RWPE2 (cell line): ENCODE data around the gene SYT7.
A peak's percentile ranks its signal among the peaks of the same experiment; 100 is the strongest.

Source experiments
- ATAC-seq: fragments of 200-7000 bp; cut with Tn5 transposase; 3 replicates; pipeline ENCODE4 v1.9.1; 2021; ENCODE audit warnings: low read depth
- DNase-seq: peaks from one replicate; pipeline ENCODE4 v3.0.0-alpha.2; 2020; ENCODE audit warnings: low spot score
- H3K27ac ChIP-seq: fragments of 450-650 bp; 2 replicates; pipeline ENCODE4 v1.5.1; 2017; ENCODE audit warnings: mild to moderate bottlenecking; ENCODE audit not compliant: poor library complexity, severe bottlenecking
- H3K27me3 ChIP-seq: fragments of 250-450 bp; sonication (Bioruptor Pico); 2 replicates; pipeline ENCODE4 v1.5.1; 2021; ENCODE audit warnings: mild to moderate bottlenecking, moderate library complexity; ENCODE audit not compliant: insufficient read depth, poor library complexity, severe bottlenecking
- H3K36me3 ChIP-seq: fragments of 250-450 bp; sonication (Bioruptor Pico); 2 replicates; pipeline ENCODE4 v1.5.1; 2020; ENCODE audit warnings: low read depth, mild to moderate bottlenecking, moderate library complexity
- H3K4me1 ChIP-seq: fragments of 250-450 bp; sonication (Bioruptor Pico); 2 replicates; pipeline ENCODE4 v1.5.1; 2021; ENCODE audit warnings: mild to moderate bottlenecking, moderate library complexity; ENCODE audit not compliant: insufficient read depth, poor library complexity, severe bottlenecking
- H3K4me3 ChIP-seq: fragments of 250-450 bp; sonication (Bioruptor Pico); 2 replicates; pipeline ENCODE4 v1.5.1; 2021; ENCODE audit warnings: mild to moderate bottlenecking, moderate library complexity; ENCODE audit not compliant: severe bottlenecking
- H3K9me3 ChIP-seq: fragments of 250-450 bp; sonication (Bioruptor Pico); 2 replicates; pipeline ENCODE4 v1.5.1; 2021; ENCODE audit warnings: mild to moderate bottlenecking, moderate library complexity; ENCODE audit not compliant: severe bottlenecking
- TF ChIP-seq, protein P1 (sequence below): fragments of 450-650 bp; IDR thresholded peaks from one replicate; pipeline ENCODE4 v1.5.1; 2017; ENCODE audit warnings: mild to moderate bottlenecking, moderate library complexity; ENCODE audit not compliant: poor library complexity, severe bottlenecking

SYT7 gene

GRCh38 chr11:61544466-61544865, 36.4 kb downstream of the SYT7 start:
- TF ChIP-seq, protein P1, sequence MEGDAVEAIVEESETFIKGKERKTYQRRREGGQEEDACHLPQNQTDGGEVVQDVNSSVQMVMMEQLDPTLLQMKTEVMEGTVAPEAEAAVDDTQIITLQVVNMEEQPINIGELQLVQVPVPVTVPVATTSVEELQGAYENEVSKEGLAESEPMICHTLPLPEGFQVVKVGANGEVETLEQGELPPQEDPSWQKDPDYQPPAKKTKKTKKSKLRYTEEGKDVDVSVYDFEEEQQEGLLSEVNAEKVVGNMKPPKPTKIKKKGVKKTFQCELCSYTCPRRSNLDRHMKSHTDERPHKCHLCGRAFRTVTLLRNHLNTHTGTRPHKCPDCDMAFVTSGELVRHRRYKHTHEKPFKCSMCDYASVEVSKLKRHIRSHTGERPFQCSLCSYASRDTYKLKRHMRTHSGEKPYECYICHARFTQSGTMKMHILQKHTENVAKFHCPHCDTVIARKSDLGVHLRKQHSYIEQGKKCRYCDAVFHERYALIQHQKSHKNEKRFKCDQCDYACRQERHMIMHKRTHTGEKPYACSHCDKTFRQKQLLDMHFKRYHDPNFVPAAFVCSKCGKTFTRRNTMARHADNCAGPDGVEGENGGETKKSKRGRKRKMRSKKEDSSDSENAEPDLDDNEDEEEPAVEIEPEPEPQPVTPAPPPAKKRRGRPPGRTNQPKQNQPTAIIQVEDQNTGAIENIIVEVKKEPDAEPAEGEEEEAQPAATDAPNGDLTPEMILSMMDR: no peak
- DNase-seq (no peak), ATAC-seq (no peak)
- peaks cover 3% of the 10 kb centered on the region for H3K4me1 ChIP-seq
- no peak overlapping the region for H3K4me3 ChIP-seq
- no peak overlapping the region for H3K27ac ChIP-seq
- H3K9me3 ChIP-seq: no peaks in the 10 kb centered on the region
- H3K27me3 ChIP-seq: no peaks in the 10 kb centered on the region
- H3K36me3 ChIP-seq: no peaks in the 10 kb centered on the region

- DNase-seq (no peak), ATAC-seq (peak; percentile 24; the same call in 2 of the 3 replicates)
- TF ChIP-seq, protein P1: no peak
- Histone ChIP-seq H3K4me3 (no peak overlapping the region), H3K27me3 (no peaks in the 10 kb centered on the region), H3K9me3 (no peaks in the 10 kb centered on the region), H3K4me1 (peaks cover 3% of the 10 kb centered on the region), H3K36me3 (no peaks in the 10 kb centered on the region), H3K27ac (no peak overlapping the region)
Observed at GRCh38 chr11:61543606-61544306, 37.1 kb downstream of the SYT7 start.

GRCh38 chr11:61542705-61543104, 38.2 kb downstream of the SYT7 start:
- no peak for DNase-seq
- TF ChIP-seq, protein P1: no peak
- H3K27ac ChIP-seq: no peak overlapping the region
- no peak overlapping the region for H3K4me3 ChIP-seq
- no peak for ATAC-seq
- peaks cover 3% of the 10 kb centered on the region for H3K4me1 ChIP-seq
- no peaks in the 10 kb centered on the region for H3K36me3 ChIP-seq
- H3K9me3 ChIP-seq: no peaks in the 10 kb centered on the region
- H3K27me3 ChIP-seq: no peaks in the 10 kb centered on the region

GRCh38 chr11:61542024-61542461, 38.8 kb downstream of the SYT7 start:
- H3K27me3 ChIP-seq: no peaks in the 10 kb centered on the region
- no peaks in the 10 kb centered on the region for H3K9me3 ChIP-seq
- TF ChIP-seq, protein P1: no peak
- H3K4me1 ChIP-seq: peaks cover 3% of the 10 kb centered on the region
- no peak overlapping the region for H3K27ac ChIP-seq
- H3K4me3 ChIP-seq: no peak overlapping the region
- H3K36me3 ChIP-seq: no peaks in the 10 kb centered on the region
- no peak for ATAC-seq
- no peak for DNase-seq

DNA sequence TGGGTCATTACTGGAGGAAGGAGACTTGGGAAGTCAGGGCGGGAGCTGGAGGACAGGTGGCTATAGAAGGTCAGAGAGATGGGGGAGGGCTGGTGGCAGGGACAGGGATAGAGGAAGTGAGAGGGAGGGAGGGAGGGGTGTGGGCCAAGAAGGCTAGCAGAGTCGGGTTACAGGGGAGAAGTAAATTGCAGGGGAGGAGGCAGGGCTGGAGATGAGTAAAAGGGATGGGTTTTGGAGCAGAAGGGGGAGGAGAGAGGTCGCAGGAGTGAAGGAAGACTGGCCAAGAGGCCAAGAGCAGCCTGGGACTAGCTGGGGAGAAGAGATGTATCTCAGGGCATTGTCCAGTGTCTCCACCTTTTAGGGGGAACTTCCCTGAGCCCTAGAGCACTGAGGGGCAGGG, 39.3 kb downstream of the SYT7 start:
- Histone ChIP-seq H3K27me3 (no peaks in the 10 kb centered on the region), H3K4me3 (no peak overlapping the region)
- ATAC-seq: peak; percentile 70

More for the DNA sequence above, 39.3 kb downstream of the SYT7 start:
- no peaks in the 10 kb centered on the region for H3K9me3 ChIP-seq
- peaks cover 3% of the 10 kb centered on the region for H3K4me1 ChIP-seq
- DNase-seq: no peak
- TF ChIP-seq, protein P1: no peak
- H3K27ac ChIP-seq: no peak overlapping the region
- no peaks in the 10 kb centered on the region for H3K36me3 ChIP-seq
